OCI-LY7 (cell line): ENCODE measurements around the gene KCNK15.

ENCODE experiments used
- CTCF ChIP-seq: fragments of 200-600 bp; sonication (generic); conservative IDR thresholded peaks from 2 replicates; pipeline ENCODE4 v1.5.1; 2014; ENCODE audit warnings: mild to moderate bottlenecking, antibody characterized with exemption, low read length, moderate library complexity, mixed read lengths
- EZH2phosphoT487 ChIP-seq: fragments of 200-600 bp; sonication (generic); IDR thresholded peaks from 2 replicates; pipeline ENCODE4 v1.6.1; 2018; ENCODE audit warnings: low read depth, borderline replicate concordance, mild to moderate bottlenecking, mixed run types, antibody characterized with exemption, low read length, moderate library complexity, mixed read lengths

GRCh38 chr20:44756956-44757355 lies 11.3 kb downstream of the KCNK15 start:
- TF ChIP-seq CTCF (no peak), EZH2phosphoT487 (no peak)
